NCI-H2171 (cell line): Measurements from ENCODE around the gene PHLDA1.

Experiments used
- DNase-seq: peaks from one replicate; lab custom pipeline; 2025; lab: John Stamatoyannopoulos, UW

PHLDA1 gene

GRCh38 chr12:76031414-76032042 is at the start of gene PHLDA1:
Gene PHLDA1, minus strand, starts transcription at chr12:76031776.
- DNase-seq, result peak; percentile 95

DNA sequence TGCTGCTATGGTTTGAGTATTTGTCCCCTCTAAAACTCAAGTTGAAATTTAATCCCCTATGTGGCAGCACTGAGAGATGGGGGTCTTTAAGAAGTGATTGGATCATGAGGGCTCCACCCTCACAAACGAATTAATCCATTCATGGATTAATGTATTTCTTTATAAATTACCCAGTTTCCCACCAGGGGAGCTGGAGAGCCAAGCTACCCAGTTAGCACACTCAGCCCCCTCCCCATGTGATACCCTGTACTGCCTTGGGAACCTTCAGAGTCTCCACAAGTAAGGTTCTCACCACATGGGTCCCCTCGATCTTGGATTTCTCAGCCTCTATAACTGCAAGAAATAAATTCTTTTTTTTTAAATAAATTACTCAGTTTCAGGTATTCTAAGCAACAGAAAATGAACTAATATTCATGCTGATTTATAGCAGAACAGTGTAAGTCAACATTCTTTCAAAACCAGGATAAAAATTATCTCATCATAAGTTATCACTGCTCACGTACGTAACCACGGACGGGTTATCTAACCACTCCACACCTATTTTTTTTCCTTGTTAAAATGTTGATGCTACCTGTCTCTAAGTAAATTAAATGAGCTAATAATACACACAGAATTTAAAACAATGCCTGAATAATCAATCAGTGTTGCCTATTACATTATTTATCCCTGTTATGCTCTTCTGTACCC is 49.3 kb upstream of the PHLDA1 start:
- DNase-seq, result no peak

DNA sequence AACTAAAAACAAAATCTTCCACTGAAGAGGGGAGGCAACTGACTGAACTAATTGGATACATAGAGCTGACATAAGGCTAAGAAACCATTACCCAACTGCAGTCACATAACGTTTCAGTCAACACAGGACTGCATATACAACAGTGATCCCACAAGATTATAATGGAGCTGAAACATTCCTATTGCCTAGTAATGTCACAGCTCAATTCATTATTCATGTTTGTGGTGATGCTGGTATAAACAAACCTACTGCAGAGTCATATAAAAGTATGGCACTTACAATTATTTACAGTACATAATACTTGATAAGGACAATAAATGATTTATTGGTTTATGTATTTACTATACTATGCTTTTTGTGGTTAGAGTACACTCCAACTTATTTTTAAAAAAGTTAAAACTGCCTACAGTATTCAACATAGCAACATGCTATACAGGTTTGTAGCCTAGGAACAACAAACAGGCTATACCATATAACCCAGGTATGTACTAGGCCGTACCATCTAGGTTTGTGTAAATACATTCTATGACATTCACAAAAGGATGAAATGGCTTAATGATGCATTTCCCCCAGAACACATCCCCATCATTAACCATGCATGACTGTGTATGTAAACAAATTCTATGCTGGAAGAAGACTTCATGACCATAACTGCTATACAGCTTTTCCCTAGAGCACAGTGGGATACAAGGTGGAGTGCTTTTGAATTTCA is 48.6 kb upstream of the PHLDA1 start:
- DNase-seq, result no peak

DNA sequence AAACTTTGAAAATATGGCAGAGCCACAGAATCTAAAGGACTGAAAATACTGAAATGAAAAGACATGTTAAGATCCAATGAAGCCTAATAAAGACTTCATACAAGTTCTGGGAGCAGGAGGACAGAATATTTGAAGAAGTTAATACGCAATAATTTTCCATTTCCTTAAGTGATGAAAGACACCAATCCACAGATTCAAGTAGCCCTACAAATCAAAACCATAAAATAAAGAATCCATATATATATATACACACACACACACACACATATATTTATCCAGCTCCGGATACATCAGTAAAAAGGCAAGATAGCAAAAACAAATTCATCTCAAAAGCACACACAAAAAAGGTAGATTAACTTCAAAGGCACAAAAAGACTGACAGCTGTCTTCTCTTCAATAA is 47.2 kb upstream of the PHLDA1 start:
- no peak for DNase-seq

DNA sequence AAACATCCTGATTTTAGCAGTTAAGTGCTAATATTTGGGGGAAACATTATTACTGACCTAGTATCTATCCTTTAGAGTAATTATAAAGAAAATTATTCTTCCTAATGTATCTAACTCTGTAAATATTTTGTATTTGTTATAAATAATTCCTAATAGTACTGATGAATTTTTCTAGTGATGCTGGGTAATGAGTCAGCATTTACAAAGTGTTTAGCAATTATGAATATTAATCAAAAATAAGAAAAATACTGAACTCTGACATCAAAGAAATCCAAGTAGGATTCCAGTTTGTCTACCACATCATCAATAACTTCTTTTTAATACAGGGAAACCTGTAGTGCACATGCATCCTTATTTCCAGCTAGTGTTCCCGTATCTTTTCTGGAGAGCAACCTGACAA is 43.9 kb upstream of the PHLDA1 start:
- no peak for DNase-seq

DNA sequence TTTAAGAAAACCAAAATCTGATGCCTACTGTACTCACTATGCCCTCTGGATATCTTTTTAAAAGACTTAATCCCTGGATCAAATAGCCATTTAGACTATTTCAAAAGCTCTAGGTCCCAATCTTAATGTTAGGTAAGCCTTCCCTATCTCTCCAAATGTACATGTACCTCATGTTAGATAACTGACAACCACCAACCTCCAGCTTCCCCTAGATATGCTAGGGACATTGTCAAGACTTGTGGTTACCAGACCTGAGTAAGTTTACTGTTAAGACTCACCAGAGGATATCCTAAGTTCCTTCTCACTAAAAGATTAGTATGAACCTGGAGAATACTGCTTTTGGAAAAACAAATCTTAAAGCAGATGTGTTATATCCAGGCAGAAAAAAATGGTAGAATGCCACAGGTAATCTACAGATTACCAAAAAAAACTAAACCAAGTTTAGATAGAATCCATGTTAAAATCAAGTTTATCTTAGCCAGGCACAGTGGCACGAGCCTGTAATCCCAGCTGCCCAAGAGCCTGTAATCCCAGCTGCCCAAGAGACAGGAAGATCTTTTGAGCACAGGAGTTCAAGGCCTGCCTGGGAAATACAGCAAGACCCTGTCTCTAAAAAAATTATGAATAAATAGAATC is 43.2 kb upstream of the PHLDA1 start:
- no peak for DNase-seq

DNA sequence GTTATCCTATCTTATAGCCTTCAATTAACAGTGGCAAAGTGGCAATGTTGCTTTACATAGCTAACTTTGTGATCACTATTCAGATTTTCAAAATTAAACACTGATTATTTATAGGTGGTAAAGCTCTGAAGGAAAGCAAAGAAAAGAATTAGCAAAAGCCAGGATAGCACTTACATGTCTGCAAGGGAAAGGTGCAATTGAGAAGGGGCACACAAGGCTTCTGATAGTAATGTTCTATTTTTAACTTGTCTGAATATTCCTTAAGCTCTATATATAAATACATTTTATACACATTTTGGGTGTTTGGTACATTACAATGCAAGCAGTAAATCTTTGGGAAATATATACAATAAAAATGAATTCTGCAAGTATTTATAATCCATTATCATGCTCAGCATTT is 42.0 kb upstream of the PHLDA1 start:
- no peak for DNase-seq

DNA sequence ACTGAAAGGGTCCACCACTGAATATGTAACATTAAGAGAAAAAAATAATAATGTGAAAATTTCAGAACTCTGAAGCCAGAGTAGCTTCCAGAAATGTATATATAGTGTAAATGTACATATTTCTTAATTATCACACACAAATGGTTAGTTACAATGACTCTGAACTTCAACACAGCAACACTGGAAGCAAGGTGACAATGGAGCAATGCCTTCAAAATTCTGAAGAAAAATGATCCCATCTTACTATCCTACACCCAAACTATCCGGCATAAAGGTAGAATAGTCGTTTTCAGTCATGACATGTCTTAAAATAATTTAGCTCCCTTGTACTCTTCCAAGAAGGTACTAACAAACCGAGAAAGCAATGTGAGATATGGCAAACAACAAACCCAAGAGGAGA is 41.0 kb upstream of the PHLDA1 start:
- DNase-seq, result no peak

GRCh38 chr12:76069339-76069738 is 37.8 kb upstream of the PHLDA1 start:
- DNase-seq, result no peak

DNA sequence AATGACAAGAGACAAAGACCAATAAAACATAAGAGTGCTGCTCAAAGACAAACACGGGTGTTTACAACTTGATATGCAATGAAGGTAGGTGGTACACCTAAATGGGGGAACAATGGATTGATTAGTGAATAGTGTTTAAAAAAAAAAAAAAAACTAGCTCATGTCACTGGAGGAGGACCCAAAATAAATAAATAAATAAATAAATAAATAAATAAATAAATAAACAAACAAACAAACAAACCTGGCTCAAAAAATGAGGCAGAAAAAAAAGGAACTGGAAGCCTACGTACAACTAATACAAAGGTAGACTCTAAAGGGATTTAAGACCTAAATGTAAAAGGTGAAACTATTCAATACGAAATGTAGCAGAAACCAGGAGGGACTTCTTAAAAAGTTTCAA is 34.3 kb upstream of the PHLDA1 start:
- DNase-seq, result no peak

DNA sequence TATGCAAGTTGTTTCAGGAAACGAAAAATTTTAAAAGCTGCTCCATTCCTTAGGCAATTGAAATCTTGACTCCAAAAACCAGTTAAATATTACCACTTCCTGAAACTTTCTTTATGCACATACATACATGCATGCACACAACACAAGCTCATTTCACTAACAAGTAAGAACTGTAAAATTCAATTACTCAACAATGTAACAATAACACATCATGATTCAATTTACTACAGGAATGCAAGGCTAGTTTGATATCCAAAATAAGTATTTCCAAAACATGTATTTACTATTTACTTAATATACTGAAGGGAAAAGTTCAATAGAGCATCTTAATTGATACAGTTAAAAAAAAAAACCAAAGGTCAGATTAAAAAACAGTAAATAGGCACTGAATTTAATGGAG is 33.3 kb upstream of the PHLDA1 start:
- no peak for DNase-seq

DNA sequence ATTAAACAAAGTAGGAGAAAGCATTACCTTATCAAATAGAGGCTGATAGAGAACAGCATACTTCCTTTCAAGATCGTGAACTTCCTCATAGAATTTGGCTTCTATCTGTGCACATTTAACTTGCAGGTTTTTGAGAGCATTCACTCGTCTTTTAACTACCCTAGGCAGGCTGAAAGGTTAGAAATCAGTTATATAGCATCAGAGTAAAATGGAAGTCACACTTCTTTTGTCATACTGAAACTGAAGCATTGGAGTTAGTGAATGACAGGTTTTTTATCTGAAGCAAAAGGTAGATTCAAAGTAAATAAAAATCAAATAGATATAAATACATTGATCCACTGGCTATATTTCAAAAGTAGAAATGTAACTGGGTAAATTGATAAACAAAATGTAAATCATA is 28.5 kb upstream of the PHLDA1 start:
- no peak for DNase-seq

- DNase-seq, result no peak
Measured at GRCh38 chr12:76057326-76057725, 25.8 kb upstream of the PHLDA1 start.

DNA sequence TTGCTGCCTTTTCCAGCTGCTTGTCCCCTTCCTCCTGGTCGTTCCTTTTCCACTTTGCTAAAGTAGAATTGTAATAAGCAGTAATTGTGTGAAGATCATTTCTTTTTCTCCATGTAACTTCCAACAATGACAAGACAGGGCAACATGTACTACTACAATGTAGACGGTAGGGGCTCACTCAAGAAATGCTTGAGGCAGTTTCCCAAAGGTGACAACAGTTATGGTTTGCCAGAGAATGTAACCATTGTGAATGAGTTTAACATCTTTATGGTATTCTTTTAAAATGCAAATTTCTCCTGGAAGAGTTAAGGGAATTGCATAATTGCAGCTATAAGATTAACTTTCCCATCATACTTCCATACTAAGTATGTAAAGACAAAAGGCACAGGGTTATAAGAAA is 23.8 kb upstream of the PHLDA1 start:
- DNase-seq, result no peak

DNA sequence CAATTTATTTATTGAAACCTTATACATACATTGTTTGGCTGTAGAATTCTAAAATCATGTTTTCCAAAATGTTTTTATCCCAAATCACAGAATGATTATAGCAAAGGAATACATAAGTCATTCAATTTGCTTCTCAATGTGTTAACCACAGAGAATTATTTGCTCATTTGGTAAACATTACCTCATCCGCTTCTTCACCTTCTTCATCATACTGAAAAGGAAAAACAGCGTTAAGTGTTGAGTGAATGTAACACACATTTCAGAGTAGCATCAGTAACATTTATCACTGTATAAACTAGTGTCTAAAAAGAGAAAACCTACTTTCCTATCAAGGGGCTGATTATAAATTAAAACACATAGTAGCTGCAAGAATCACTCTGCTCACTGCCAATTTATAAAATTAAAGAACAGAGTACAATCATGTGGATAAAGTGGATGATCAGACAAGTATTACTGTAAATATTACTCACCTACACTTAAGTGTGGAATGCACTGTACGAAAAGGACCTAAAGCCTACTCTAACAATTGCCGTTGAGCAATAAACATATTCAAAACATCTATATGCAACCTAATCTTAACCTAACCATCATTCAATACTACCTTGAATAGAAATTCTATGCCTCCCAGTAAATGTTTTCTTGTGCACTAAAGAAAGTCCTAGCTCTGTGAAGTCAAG is 18.1 kb upstream of the PHLDA1 start:
- DNase-seq, result no peak

DNA sequence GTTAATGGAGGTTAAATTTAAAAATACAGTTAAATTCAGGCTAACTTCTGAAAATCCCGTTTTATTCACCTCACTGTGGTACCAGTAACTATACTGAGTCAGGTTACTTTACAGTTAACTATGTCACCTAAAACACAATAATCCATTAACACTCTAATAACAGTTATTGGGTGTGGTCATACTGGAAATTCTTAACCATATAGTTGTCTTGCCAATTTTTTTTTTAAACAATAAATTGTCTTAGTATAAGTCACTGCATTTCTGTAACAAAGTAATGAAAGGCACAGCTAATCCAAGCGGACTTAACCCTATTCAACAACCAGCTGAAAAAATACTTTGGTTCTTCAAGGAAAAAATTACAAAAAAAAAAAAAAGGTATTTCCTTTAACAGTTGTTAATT is 16.2 kb upstream of the PHLDA1 start:
- no peak for DNase-seq

DNA sequence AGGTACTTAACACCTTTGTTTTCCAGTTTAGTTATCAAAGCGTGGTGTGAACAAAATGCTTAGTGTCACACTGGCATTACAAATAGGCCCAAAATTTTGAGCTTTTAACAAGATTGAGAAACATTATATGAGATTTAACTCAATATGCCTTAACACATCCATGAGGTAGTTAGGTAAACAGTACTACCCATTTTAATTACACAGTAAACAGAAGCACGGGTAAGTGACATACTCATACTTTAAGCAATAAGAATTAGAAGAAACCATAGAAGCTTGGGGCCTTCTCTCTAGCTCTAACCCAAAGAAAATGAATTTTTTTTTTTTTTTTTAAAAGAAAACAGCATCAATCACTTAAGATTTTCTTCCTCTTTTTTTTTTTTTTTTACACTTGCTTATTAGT is 15.5 kb upstream of the PHLDA1 start:
- no peak for DNase-seq

GRCh38 chr12:76043377-76043776 is 11.8 kb upstream of the PHLDA1 start:
- no peak for DNase-seq

DNA sequence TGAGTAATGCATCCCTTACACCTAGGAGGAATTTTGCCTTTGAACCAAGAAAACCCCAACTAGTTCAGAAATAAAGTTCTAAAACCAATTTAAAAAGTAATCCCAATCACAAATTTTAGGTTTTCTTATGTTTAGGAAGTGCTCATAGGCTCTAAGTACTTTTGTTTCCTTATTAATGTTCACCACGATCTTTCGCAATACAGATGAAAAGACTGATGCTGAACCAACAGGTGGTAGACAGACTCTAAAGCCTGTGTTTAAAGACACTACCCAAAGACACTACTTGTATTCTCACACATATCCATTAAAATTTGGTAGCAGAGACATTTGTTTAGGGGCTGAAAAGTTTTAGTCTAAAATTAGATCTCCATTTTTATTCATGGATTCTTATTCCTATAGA is 10.6 kb upstream of the PHLDA1 start:
- DNase-seq, result no peak

- no peak for DNase-seq
Measured at GRCh38 chr12:76041406-76041805, 9.8 kb upstream of the PHLDA1 start.

- DNase-seq, result no peak
Measured at GRCh38 chr12:76040461-76040860, 8.9 kb upstream of the PHLDA1 start.

DNA sequence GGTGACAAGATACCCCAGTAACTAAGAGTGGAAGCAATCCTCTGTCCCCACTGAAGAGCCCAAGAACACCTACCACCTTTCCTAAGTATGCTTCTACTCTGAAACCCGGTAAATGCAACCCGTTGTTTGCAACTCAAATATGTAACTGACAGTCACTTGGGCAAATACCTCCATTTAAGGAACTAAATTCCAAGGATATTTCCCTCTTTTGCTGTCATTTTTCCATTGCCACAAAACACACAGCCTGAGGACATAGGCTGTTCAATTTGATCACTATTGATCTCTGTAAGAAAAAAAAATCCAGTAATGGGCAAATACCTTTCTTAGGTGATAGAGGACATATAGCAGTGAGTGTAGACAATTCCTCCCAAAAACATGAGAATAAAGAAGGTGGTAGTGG is 6.6 kb upstream of the PHLDA1 start:
- DNase-seq, result no peak
